GM12872 (cell line): ENCODE data around the gene GCNT1.

ENCODE experiments used
- CTCF ChIP-seq: IDR thresholded peaks from 3 replicates; pipeline ENCODE4 v1.5.1; 2011; ENCODE audit warnings: low read depth, mild to moderate bottlenecking, low read length, moderate library complexity; ENCODE audit not compliant: insufficient read depth

Gene GCNT1

GRCh38 chr9:76537150-76537646, 78.2 kb downstream of the GCNT1 start:
- no peak for TF ChIP-seq CTCF

- TF ChIP-seq CTCF: no peak
Measured at GRCh38 chr9:76539180-76539579, 80.2 kb downstream of the GCNT1 start.

DNA sequence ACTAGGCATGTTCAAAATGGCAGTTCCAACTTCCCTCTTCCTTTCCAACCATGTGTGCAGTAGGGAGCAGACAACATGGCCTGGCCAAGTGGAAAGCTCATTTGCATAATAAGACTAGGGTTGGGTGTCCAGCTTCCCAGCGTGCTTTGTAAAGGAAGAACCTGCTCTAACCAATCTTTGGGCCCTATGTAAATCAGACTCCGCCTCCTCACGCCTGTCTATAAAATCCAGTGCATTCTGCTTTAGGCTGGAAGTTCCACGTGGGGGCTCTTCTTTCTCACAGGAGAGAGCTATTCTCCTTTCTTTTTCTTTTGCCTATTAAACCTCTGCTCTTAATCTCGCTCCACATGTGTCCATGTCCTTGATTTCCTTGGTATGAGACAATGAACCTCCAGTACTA, 83.4 kb downstream of the GCNT1 start:
- TF ChIP-seq CTCF: no peak

- TF ChIP-seq CTCF: no peak
Measured at GRCh38 chr9:76545191-76545590, 86.2 kb downstream of the GCNT1 start.

GRCh38 chr9:76552181-76552580, 93.2 kb downstream of the GCNT1 start:
- no peak for TF ChIP-seq CTCF

GRCh38 chr9:76552751-76553455, 93.9 kb downstream of the GCNT1 start:
- TF ChIP-seq CTCF: no peak

- no peak for TF ChIP-seq CTCF
Measured at GRCh38 chr9:76553680-76554079, 94.7 kb downstream of the GCNT1 start.
